ENCODE results near the gene ABCA2. TPM values are rescaled to one million over a fixed set of nuclear protein-coding genes. Genes with fewer than 3 reads are reported as not detected.
A peak's percentile ranks its signal among the peaks of the same experiment; 100 is the strongest.

The ABCA2 gene
- total and polyA plus RNA-seq, 9 of the 15 experiments (the other 6 are each of a cell fraction or from before 2014, with no cell fraction given), result 0.69 to 16.3 (median 6.1) TPM; not detected in 2

GRCh38 chr9:137018761-137019559 is 9.1 kb downstream of the ABCA2 start:
- no peak for TF ChIP-seq ZNF133 (CRISPR knock-in tag; IDR thresholded peaks at IDR 0.05)
- TF ChIP-seq ATF4 (CRISPR knock-in tag; IDR thresholded peaks at IDR 0.05), result no peak
- TF ChIP-seq PCBP1 (IDR thresholded peaks at IDR 0.05; ENCODE audit: low read depth, low read length, poor library complexity, severe bottlenecking), result peak; percentile 16
- no peak for TF ChIP-seq SRSF7 (optimal IDR thresholded peaks at IDR 0.05; ENCODE audit: low read depth, low read length)
- 0 out of 2 replicates have a peak, but pooled peaks have one; percentile 13 for TF ChIP-seq ZBTB33 (CRISPR knock-in tag; IDR thresholded peaks at IDR 0.05)
- in situ Hi-C loops (cut with MboI) (no loop called here), intact Hi-C loops (cut with micrococcal nuclease) (no loop called here)
- no peaks in the 10 kb centered on the region for H3K27me3 ChIP-seq (ENCODE audit: control insufficient read depth in 2 of 2, insufficient read depth in 2 of 2, low read length in 2 of 2)
- H3K9me3 ChIP-seq (replicated peaks; ENCODE audit: control insufficient read depth, insufficient read depth, low read depth, low read length), result no peaks in the 10 kb centered on the region
- DNase-seq (ENCODE audit: extremely low read depth in 1 of 4, low spot score in 3 of 4), result no peak
- H3K4me3 ChIP-seq, result no peak overlapping the region
- H3K4me1 ChIP-seq (replicated peaks in 1 of 2; ENCODE audit: control insufficient read depth in 2 of 2, insufficient read depth in 2 of 2, low read length in 2 of 2), result peaks cover 4 to 74% of the 10 kb centered on the region in 2 experiments; a peak in 4 of 5 replicates
- no peaks in the 10 kb centered on the region for H3K79me2 ChIP-seq (ENCODE audit: control insufficient read depth, insufficient read depth, low read length)
- H3K36me3 ChIP-seq (ENCODE audit: control insufficient read depth, insufficient read depth, low read length), result no peaks in the 10 kb centered on the region
- no peak for ATAC-seq
- FAIRE-seq, result no peak
- H2AFZ ChIP-seq (ENCODE audit: low read depth, low read length), result no peak overlapping the region
- ChIA-PET POLR2A (interaction anchor here (0.7 kb wide), 2 partner anchors 11 to 38 kb away, joined by 3 read pairs; no protein-coding TSS in a partner anchor), CTCF (ENCODE audit: low intra/inter-chr PET ratio) (no interaction called here)
- H3K9ac ChIP-seq (ENCODE audit: insufficient read depth in 1 of 2, low read depth in 2 of 2, low read length in 2 of 2), result no peak overlapping the region
- BruUV-seq (replicated peaks), result no TSS peak
- H4K20me1 ChIP-seq (replicated peaks; ENCODE audit: control insufficient read depth, insufficient read depth, low read length), result 0 out of 2 replicates have a peak, but pooled peaks cover 5% of the 10 kb centered on the region
- 60% methylated on average over 20 of the region's 36 CpGs for WGBS (ENCODE audit: insufficient coverage, low coverage, missing lambda C conversion rate)
- no peak overlapping the region for H3K4me2 ChIP-seq (ENCODE audit: insufficient read depth, low read length)
- H3K9me1 ChIP-seq (ENCODE audit: control insufficient read depth, insufficient read depth, low read length), result no peaks in the 10 kb centered on the region
- no peak overlapping the region for H3K27ac ChIP-seq (ENCODE audit: extremely low read depth, low read depth, low read length)
